BLaER1 (cell line): Measurements from ENCODE around the gene PBX3.

ENCODE experiments used
- H3K27ac ChIP-seq: shearing (Covaris generic); formaldehyde crosslinking; 2 replicates; pipeline ENCODE4 v1.8.1; 2022
- H3K27me3 ChIP-seq: shearing (Covaris generic); formaldehyde crosslinking; 2 replicates; pipeline ENCODE4 v1.8.1; 2022
- H3K36me3 ChIP-seq: shearing (Covaris generic); formaldehyde crosslinking; 2 replicates; pipeline ENCODE4 v1.8.1; 2022
- H3K4me1 ChIP-seq: shearing (Covaris generic); formaldehyde crosslinking; 2 replicates; pipeline ENCODE4 v1.8.1; 2022
- H3K4me2 ChIP-seq: shearing (Covaris generic); formaldehyde crosslinking; 2 replicates; pipeline ENCODE4 v1.8.1; 2022
- H3K4me3 ChIP-seq: shearing (Covaris generic); formaldehyde crosslinking; 2 replicates; pipeline ENCODE4 v1.8.1; 2022
- H3K9ac ChIP-seq: shearing (Covaris generic); formaldehyde crosslinking; 2 replicates; pipeline ENCODE4 v1.8.1; 2022
- H3K9me3 ChIP-seq: shearing (Covaris generic); formaldehyde crosslinking; 2 replicates; pipeline ENCODE4 v1.8.1; 2022
- H4K20me1 ChIP-seq: shearing (Covaris generic); formaldehyde crosslinking; 2 replicates; pipeline ENCODE4 v1.8.1; 2022
- Cebpa-rat ChIP-seq: shearing (Covaris generic); IDR thresholded peaks from 2 replicates; pipeline ENCODE4 v1.8.1; 2022

Gene PBX3

GRCh38 chr9:125948887-125949596, 201.9 kb downstream of the PBX3 start:
- no peak overlapping the region for H3K4me2 ChIP-seq
- H4K20me1 ChIP-seq, result no peaks in the 10 kb centered on the region
- peaks cover 18% of the 10 kb centered on the region for H3K9me3 ChIP-seq
- no peak for TF ChIP-seq Cebpa-rat
- H3K27me3 ChIP-seq, result no peaks in the 10 kb centered on the region
- H3K9ac ChIP-seq, result no peak overlapping the region
- H3K27ac ChIP-seq, result no peak overlapping the region
- no peaks in the 10 kb centered on the region for H3K4me1 ChIP-seq
- peaks cover 18% of the 10 kb centered on the region for H3K36me3 ChIP-seq
- H3K4me3 ChIP-seq, result no peak overlapping the region

DNA sequence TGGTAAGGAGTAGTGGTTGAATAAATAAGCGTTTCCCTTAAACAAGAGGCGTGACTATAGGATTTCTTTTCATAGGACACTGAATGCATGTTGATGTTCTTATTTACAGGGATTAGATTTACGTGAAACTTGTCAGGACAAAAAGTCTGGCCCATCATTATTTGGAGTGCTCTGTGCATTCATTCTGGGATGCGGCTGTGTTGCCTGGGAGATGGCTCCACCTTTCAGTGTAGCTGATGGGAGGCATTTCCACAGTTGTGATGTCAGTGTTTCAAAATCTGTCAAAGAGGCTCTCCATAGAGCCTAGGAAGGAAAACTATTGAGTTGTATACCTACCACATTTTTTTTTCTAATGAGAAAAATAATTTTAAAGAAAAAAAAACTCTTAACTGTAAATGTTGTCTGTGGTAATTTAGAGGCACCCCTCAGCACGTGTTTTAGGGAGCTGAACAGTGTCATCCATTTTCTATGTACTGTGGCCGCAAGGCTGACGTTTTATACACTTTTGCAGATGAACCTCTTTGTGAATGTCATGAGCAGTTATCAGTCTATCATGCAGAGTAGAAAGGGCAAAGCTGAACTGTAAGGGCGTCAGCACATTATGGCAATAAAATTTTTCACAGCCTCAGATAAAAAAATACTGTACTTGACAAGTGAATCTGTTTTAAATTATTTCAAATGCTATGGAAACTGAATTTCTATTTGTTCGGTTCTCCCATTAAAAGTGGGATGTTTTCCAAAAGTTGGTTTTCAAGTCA, 202.7 kb downstream of the PBX3 start:
- peaks cover 18% of the 10 kb centered on the region for H3K9me3 ChIP-seq
- H3K36me3 ChIP-seq, result peaks cover 12% of the 10 kb centered on the region
- no peaks in the 10 kb centered on the region for H4K20me1 ChIP-seq
- no peaks in the 10 kb centered on the region for H3K4me1 ChIP-seq
- no peak overlapping the region for H3K4me2 ChIP-seq
- H3K27ac ChIP-seq, result no peak overlapping the region
- no peak for TF ChIP-seq Cebpa-rat
- no peaks in the 10 kb centered on the region for H3K27me3 ChIP-seq
- H3K9ac ChIP-seq, result no peak overlapping the region
- H3K4me3 ChIP-seq, result no peak overlapping the region

- H3K9ac ChIP-seq, result no peak overlapping the region
- no peak overlapping the region for H3K4me2 ChIP-seq
- no peaks in the 10 kb centered on the region for H3K4me1 ChIP-seq
- no peak for TF ChIP-seq Cebpa-rat
- H3K4me3 ChIP-seq, result no peak overlapping the region
- H4K20me1 ChIP-seq, result no peaks in the 10 kb centered on the region
- no peak overlapping the region for H3K27ac ChIP-seq
- peaks cover 1% of the 10 kb centered on the region; the same call in 1 of the 2 replicates for H3K36me3 ChIP-seq
- H3K9me3 ChIP-seq, result peaks cover 7% of the 10 kb centered on the region
- no peaks in the 10 kb centered on the region for H3K27me3 ChIP-seq
Observed at GRCh38 chr9:125950880-125951471, 203.8 kb downstream of the PBX3 start.

GRCh38 chr9:125953314-125954019, 206.3 kb downstream of the PBX3 start:
- Histone ChIP-seq H3K9me3 (no peaks in the 10 kb centered on the region), H3K27ac (no peak overlapping the region), H3K36me3 (no peaks in the 10 kb centered on the region), H3K4me1 (no peaks in the 10 kb centered on the region), H4K20me1 (no peaks in the 10 kb centered on the region), H3K4me2 (no peak overlapping the region), H3K4me3 (no peak overlapping the region), H3K27me3 (no peaks in the 10 kb centered on the region), H3K9ac (no peak overlapping the region)
- no peak for TF ChIP-seq Cebpa-rat

DNA sequence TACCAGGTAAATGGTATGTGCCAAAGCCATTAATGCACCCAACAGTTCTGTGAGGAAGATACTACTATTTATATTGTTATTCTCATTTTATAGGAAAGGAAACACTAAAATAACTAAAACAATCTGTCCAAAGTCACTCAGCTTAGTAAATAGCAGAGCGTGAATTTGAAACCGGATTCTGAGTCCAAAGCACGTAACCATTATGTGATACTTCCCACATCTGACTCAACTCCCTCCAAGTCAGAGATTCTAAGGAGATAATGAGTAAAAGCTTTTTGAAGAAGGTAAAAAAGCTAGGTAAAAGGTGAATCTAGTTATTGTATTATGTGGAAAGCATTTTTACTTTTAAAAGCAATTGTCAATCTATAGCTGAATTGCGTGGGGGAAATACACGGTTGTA, 208.9 kb downstream of the PBX3 start:
- no peak overlapping the region for H3K4me2 ChIP-seq

GRCh38 chr9:125959315-125959714, 212.1 kb downstream of the PBX3 start:
- Histone ChIP-seq H3K36me3 (peaks cover 20% of the 10 kb centered on the region), H3K27ac (no peak overlapping the region), H3K4me3 (no peak overlapping the region), H3K27me3 (no peaks in the 10 kb centered on the region), H3K9ac (no peak overlapping the region), H3K9me3 (no peaks in the 10 kb centered on the region), H3K4me1 (no peaks in the 10 kb centered on the region), H3K4me2 (no peak overlapping the region), H4K20me1 (no peaks in the 10 kb centered on the region)
- TF ChIP-seq Cebpa-rat, result no peak

More for the DNA sequence above, 208.9 kb downstream of the PBX3 start:
- Histone ChIP-seq H3K4me1 (no peaks in the 10 kb centered on the region), H3K27me3 (no peaks in the 10 kb centered on the region), H3K9me3 (no peaks in the 10 kb centered on the region), H3K4me3 (no peak overlapping the region), H3K9ac (no peak overlapping the region), H3K36me3 (peaks cover 8% of the 10 kb centered on the region), H4K20me1 (no peaks in the 10 kb centered on the region), H3K27ac (no peak overlapping the region)
- TF ChIP-seq Cebpa-rat, result no peak

GRCh38 chr9:125959951-125960619, 212.9 kb downstream of the PBX3 start:
- H4K20me1 ChIP-seq, result no peaks in the 10 kb centered on the region
- no peak overlapping the region for H3K4me3 ChIP-seq
- H3K9ac ChIP-seq, result no peak overlapping the region
- peaks cover 26% of the 10 kb centered on the region for H3K36me3 ChIP-seq
- no peaks in the 10 kb centered on the region for H3K27me3 ChIP-seq
- H3K27ac ChIP-seq, result no peak overlapping the region
- no peak overlapping the region for H3K4me2 ChIP-seq
- no peak for TF ChIP-seq Cebpa-rat
- H3K9me3 ChIP-seq, result no peaks in the 10 kb centered on the region
- H3K4me1 ChIP-seq, result no peaks in the 10 kb centered on the region

GRCh38 chr9:125960626-125961025, 213.5 kb downstream of the PBX3 start:
- Histone ChIP-seq H3K9ac (no peak overlapping the region), H3K36me3 (peaks cover 30% of the 10 kb centered on the region), H3K4me3 (no peak overlapping the region), H4K20me1 (no peaks in the 10 kb centered on the region), H3K4me1 (no peaks in the 10 kb centered on the region), H3K27me3 (no peaks in the 10 kb centered on the region), H3K4me2 (no peak overlapping the region), H3K9me3 (no peaks in the 10 kb centered on the region), H3K27ac (no peak overlapping the region)
- TF ChIP-seq Cebpa-rat, result no peak

- Histone ChIP-seq H3K4me1 (no peaks in the 10 kb centered on the region), H3K9me3 (no peaks in the 10 kb centered on the region), H3K4me2 (no peak overlapping the region), H4K20me1 (no peaks in the 10 kb centered on the region), H3K9ac (no peak overlapping the region), H3K27ac (no peak overlapping the region), H3K36me3 (peaks cover 30% of the 10 kb centered on the region), H3K27me3 (no peaks in the 10 kb centered on the region), H3K4me3 (no peak overlapping the region)
- TF ChIP-seq Cebpa-rat, result no peak
Observed at GRCh38 chr9:125961072-125961471, 213.9 kb downstream of the PBX3 start.
